ENCODE results near the gene ADAMTS6. TPM values are rescaled to one million over a fixed set of nuclear protein-coding genes. Genes with fewer than 3 reads are reported as not detected.

The ADAMTS6 gene
- total RNA-seq, 1 donor, result 95.9 TPM

GRCh38 chr5:65150599-65151304 lies 331.0 kb downstream of the ADAMTS6 start:
- peak; percentile 34 for DNase-seq (ENCODE audit: low read depth)
- TF ChIP-seq, protein P1, sequence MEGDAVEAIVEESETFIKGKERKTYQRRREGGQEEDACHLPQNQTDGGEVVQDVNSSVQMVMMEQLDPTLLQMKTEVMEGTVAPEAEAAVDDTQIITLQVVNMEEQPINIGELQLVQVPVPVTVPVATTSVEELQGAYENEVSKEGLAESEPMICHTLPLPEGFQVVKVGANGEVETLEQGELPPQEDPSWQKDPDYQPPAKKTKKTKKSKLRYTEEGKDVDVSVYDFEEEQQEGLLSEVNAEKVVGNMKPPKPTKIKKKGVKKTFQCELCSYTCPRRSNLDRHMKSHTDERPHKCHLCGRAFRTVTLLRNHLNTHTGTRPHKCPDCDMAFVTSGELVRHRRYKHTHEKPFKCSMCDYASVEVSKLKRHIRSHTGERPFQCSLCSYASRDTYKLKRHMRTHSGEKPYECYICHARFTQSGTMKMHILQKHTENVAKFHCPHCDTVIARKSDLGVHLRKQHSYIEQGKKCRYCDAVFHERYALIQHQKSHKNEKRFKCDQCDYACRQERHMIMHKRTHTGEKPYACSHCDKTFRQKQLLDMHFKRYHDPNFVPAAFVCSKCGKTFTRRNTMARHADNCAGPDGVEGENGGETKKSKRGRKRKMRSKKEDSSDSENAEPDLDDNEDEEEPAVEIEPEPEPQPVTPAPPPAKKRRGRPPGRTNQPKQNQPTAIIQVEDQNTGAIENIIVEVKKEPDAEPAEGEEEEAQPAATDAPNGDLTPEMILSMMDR (IDR thresholded peaks at IDR 0.05; ENCODE audit: insufficient read depth, low read depth, low read length), result no peak
- no peak overlapping the region for H3K4me3 ChIP-seq (ENCODE audit: low read depth, low read length)

GRCh38 chr5:65149827-65150226 lies 331.9 kb downstream of the ADAMTS6 start:
- no peak overlapping the region for H3K4me3 ChIP-seq (ENCODE audit: low read depth, low read length)
- DNase-seq (ENCODE audit: low read depth), result no peak
- TF ChIP-seq, protein P1 (IDR thresholded peaks at IDR 0.05; ENCODE audit: insufficient read depth, low read depth, low read length), result no peak

DNA sequence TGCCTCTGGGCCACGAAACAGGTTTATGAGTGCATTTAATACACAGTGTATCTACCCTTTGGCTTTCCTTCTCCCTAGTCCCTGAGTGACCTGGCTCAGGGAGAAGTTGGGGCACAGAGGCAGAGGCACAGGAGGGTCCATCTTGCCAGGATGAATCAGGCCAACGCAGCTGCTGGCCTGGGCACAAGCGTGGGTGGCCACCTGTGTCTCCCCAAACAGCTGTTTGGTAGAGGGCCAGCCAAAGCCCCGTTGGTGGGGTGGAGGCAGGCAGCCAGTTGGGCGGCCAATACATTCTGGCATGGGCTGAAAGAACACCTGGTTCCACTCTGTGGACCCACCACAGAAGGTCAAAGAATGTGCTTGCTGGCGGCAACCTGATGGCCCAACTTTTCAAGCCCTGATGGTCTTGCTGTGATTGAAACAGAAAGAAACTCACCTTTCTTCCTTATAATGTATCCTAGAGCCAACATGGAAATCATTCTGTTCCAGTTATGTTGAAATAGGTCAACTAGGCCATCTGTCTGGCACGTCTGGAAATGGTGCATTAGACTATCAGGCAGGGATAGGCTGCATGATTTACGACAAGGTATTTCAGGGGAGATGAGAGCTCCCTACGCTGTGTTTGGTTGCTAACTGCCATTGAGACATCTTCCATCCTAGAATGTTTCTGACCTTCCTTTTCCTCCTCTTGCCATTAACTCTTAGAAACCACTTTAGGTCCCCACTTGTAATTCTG lies 337.4 kb downstream of the ADAMTS6 start:
- no peak for DNase-seq (ENCODE audit: low read depth)

GRCh38 chr5:65142511-65143011 lies 339.2 kb downstream of the ADAMTS6 start:
- H3K4me3 ChIP-seq (ENCODE audit: low read depth, low read length), result no peak overlapping the region
- peak; percentile 43 for DNase-seq (ENCODE audit: low read depth)
- TF ChIP-seq, protein P1 (IDR thresholded peaks at IDR 0.05; ENCODE audit: insufficient read depth, low read depth, low read length), result no peak

More for the DNA sequence above, 337.4 kb downstream of the ADAMTS6 start:
- H3K4me3 ChIP-seq (ENCODE audit: low read depth, low read length), result no peak overlapping the region
- TF ChIP-seq, protein P1 (IDR thresholded peaks at IDR 0.05; ENCODE audit: insufficient read depth, low read depth, low read length), result no peak

DNA sequence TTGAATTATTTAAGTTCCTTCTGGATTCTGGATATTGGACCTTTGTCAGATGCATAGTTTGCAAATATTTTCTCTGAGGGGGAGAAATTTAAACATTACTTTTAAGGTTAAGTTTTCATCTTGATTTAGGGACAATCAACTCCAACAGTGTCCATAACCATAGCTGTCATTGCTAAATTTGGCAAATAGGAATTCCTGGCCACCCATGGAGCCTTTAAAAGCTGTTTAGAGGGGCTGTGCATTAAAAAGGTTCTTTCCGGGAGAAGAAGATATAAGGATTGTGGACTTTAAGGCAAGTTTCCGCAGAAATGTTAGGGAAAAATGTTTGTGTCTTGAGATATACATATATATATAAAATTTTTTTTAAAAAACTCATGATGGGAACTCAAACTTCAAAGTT lies 339.7 kb downstream of the ADAMTS6 start:
- no peak for DNase-seq (ENCODE audit: low read depth)
- H3K4me3 ChIP-seq (ENCODE audit: low read depth, low read length), result no peak overlapping the region
- TF ChIP-seq, protein P1 (IDR thresholded peaks at IDR 0.05; ENCODE audit: insufficient read depth, low read depth, low read length), result no peak

GRCh38 chr5:65141493-65141892 lies 340.2 kb downstream of the ADAMTS6 start:
- H3K4me3 ChIP-seq (ENCODE audit: low read depth, low read length), result no peak overlapping the region
- TF ChIP-seq, protein P1 (IDR thresholded peaks at IDR 0.05; ENCODE audit: insufficient read depth, low read depth, low read length), result no peak
- DNase-seq (ENCODE audit: low read depth), result no peak

Data from fibroblast of villous mesenchyme (primary cell).